Neural cell (in vitro differentiated cells): ENCODE data around the gene SLC9A3. TPM values are rescaled to one million over a fixed set of nuclear protein-coding genes. Genes with fewer than 3 reads are reported as not detected.

Experiments
- H2AFZ ChIP-seq: fragments of 200-600, 300-800 bp; sonication (generic), shearing (Covaris generic); 2 replicates; pipeline ENCODE4 v1.6.0; 2014; ENCODE audit warnings: low read depth, mild to moderate bottlenecking, antibody characterized with exemption, low read length, moderate library complexity
- H3F3A ChIP-seq: fragments of 200-600 bp; shearing (Covaris generic); 2 replicates; pipeline ENCODE4 v1.6.1; 2016; ENCODE audit warnings: mild to moderate bottlenecking, moderate library complexity, mixed read lengths, antibody characterized with exemption, low read length; ENCODE audit not compliant: insufficient read depth, poor library complexity, severe bottlenecking
- H3K27ac ChIP-seq: fragments of 200-600, 300-800 bp; sonication (generic), shearing (Covaris generic); 2 replicates; pipeline ENCODE4 v1.5.1; 2014; ENCODE audit warnings: mild to moderate bottlenecking, low read length, moderate library complexity
- H3K27me3 ChIP-seq: fragments of 300-800, 200-600 bp; sonication (generic), shearing (Covaris generic); 2 replicates; pipeline ENCODE4 v1.6.0; 2014; ENCODE audit warnings: mild to moderate bottlenecking, low read depth, low read length, moderate library complexity; ENCODE audit not compliant: insufficient read depth
- H3K36me3 ChIP-seq: fragments of 300-800, 200-600 bp; sonication (generic), shearing (Covaris generic); 2 replicates; pipeline ENCODE4 v1.5.1; 2014; ENCODE audit warnings: mild to moderate bottlenecking, antibody characterized with exemption, low read length, moderate library complexity; ENCODE audit not compliant: insufficient read depth
- H3K4me2 ChIP-seq: fragments of 300-800, 200-600 bp; sonication (generic), shearing (Covaris generic); 2 replicates; pipeline ENCODE4 v1.6.0; 2014; ENCODE audit warnings: mild to moderate bottlenecking, low read length
- H3K4me3 ChIP-seq: fragments of 300-800, 200-600 bp; sonication (generic), shearing (Covaris generic); 2 replicates; pipeline ENCODE4 v1.5.1; 2014; ENCODE audit warnings: mild to moderate bottlenecking, low read length, moderate library complexity
- H3K79me2 ChIP-seq: fragments of 200-600 bp; shearing (Covaris generic); replicated peaks from 2 replicates; pipeline ENCODE4 v1.6.0; 2014; ENCODE audit warnings: mild to moderate bottlenecking, low read length, moderate library complexity; ENCODE audit not compliant: insufficient read depth
- H3K9ac ChIP-seq: fragments of 300-800, 200-600 bp; sonication (generic), shearing (Covaris generic); 2 replicates; pipeline ENCODE4 v1.6.1; 2016; ENCODE audit warnings: mild to moderate bottlenecking, low read length, mixed read lengths
- H3K9me2 ChIP-seq: fragments of 200-600 bp; shearing (Covaris generic); 2 replicates; pipeline ENCODE4 v1.6.1; 2016; ENCODE audit warnings: mild to moderate bottlenecking, low read length, mixed read lengths; ENCODE audit not compliant: insufficient read depth
- H3K9me3 ChIP-seq: fragments of 200-600, 300-800 bp; sonication (generic), shearing (Covaris generic); 2 replicates; pipeline ENCODE4 v1.6.1; 2016; ENCODE audit warnings: mild to moderate bottlenecking, mixed run types, low read length, moderate library complexity, mixed read lengths
- H4K20me1 ChIP-seq: fragments of 200-600 bp; shearing (Covaris generic); 2 replicates; pipeline ENCODE4 v1.6.1; 2016; ENCODE audit warnings: mild to moderate bottlenecking, mixed run types; ENCODE audit not compliant: insufficient read depth
- EP300 ChIP-seq: fragments of 450-650 bp; conservative IDR thresholded peaks from 2 replicates; pipeline ENCODE4 v1.6.1; 2014; ENCODE audit warnings: antibody characterized with exemption, mild to moderate bottlenecking, moderate library complexity; ENCODE audit not compliant: poor library complexity, severe bottlenecking
- EZH2 ChIP-seq: fragments of 200-600, 300-800 bp; shearing (Covaris generic), sonication (generic); IDR thresholded peaks from 2 replicates; pipeline ENCODE4 v1.6.1; 2014; ENCODE audit warnings: antibody characterized with exemption, low read length, borderline replicate concordance, mild to moderate bottlenecking; ENCODE audit not compliant: insufficient read depth, poor library complexity, severe bottlenecking
- MXI1 ChIP-seq: fragments of 450-650 bp; conservative IDR thresholded peaks from 2 replicates; pipeline ENCODE4 v1.6.1; 2014; ENCODE audit warnings: antibody characterized with exemption, mild to moderate bottlenecking; ENCODE audit not compliant: poor library complexity, severe bottlenecking
- POLR2AphosphoS5 ChIP-seq: IDR thresholded peaks from 2 replicates; pipeline ENCODE4 v1.6.1; 2012
- RAD21 ChIP-seq: fragments of 450-650 bp; conservative IDR thresholded peaks from 2 replicates; pipeline ENCODE4 v1.6.1; 2014; ENCODE audit warnings: antibody characterized with exemption, mild to moderate bottlenecking, moderate library complexity
- REST ChIP-seq: IDR thresholded peaks from 2 replicates; pipeline ENCODE4 v1.6.1; 2012; ENCODE audit warnings: borderline replicate concordance
- SMC3 ChIP-seq: fragments of 450-650 bp; conservative IDR thresholded peaks from 2 replicates; pipeline ENCODE4 v1.6.1; 2014; ENCODE audit warnings: antibody characterized with exemption, mild to moderate bottlenecking, moderate library complexity; ENCODE audit not compliant: poor library complexity
- TAF1 ChIP-seq: IDR thresholded peaks from 2 replicates; pipeline ENCODE4 v1.6.1; 2012; ENCODE audit warnings: low read depth
- polyA plus RNA-seq: library from polyadenylated mRNA; depleted of rRNA; stranded (reverse); fragments of >200 nt; gene quantifications from 2 replicates; pipeline ENCODE4 v1.2.3, GENCODE V29; 2014
- TF ChIP-seq, protein P1 (sequence below): fragments of 450-650 bp; IDR thresholded peaks from 2 replicates; pipeline ENCODE4 v1.5.1; 2014; ENCODE audit warnings: antibody characterized with exemption, mild to moderate bottlenecking, moderate library complexity; ENCODE audit not compliant: poor library complexity, severe bottlenecking

The SLC9A3 gene
- polyA plus RNA-seq, 1 donor from 2014 or later = 4.0 TPM

DNA sequence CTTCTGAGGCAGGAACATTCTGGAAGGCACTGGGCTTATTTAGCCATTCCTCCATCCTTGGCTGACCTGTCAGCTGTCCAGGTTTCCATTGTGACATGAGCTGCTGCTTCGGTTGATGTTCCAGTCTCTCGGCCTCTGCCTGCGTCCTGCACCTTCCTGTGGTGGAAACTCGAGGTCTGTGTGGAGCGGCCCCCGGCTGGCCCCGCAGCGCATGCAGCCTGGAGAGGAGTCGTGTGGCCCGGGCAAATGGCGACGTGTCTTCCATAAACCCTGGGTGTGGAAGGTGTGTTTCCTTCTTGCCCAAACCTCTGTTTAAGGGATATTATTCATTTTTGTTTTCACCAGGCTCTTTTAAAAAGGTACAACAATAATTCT lies 36.5 kb upstream of the SLC9A3 start:
- Histone ChIP-seq H3K36me3 (no peaks in the 10 kb centered on the region), H3K9ac (no peak overlapping the region), H3K4me2 (no peak overlapping the region), H3K4me3 (no peak overlapping the region), H3K79me2 (no peaks in the 10 kb centered on the region), H4K20me1 (no peaks in the 10 kb centered on the region), H3K27ac (no peak overlapping the region), H3K9me2 (no peaks in the 10 kb centered on the region), H3K9me3 (peaks cover 4% of the 10 kb centered on the region), H3K27me3 (no peaks in the 10 kb centered on the region), H2AFZ (no peak overlapping the region), H3F3A (no peaks in the 10 kb centered on the region)
- TF ChIP-seq RAD21 = no peak
- no peak for TF ChIP-seq TAF1
- no peak for TF ChIP-seq REST
- no peak for TF ChIP-seq SMC3
- TF ChIP-seq POLR2AphosphoS5 = no peak
- TF ChIP-seq EZH2 = no peak
- no peak for TF ChIP-seq MXI1
- TF ChIP-seq, protein P1, sequence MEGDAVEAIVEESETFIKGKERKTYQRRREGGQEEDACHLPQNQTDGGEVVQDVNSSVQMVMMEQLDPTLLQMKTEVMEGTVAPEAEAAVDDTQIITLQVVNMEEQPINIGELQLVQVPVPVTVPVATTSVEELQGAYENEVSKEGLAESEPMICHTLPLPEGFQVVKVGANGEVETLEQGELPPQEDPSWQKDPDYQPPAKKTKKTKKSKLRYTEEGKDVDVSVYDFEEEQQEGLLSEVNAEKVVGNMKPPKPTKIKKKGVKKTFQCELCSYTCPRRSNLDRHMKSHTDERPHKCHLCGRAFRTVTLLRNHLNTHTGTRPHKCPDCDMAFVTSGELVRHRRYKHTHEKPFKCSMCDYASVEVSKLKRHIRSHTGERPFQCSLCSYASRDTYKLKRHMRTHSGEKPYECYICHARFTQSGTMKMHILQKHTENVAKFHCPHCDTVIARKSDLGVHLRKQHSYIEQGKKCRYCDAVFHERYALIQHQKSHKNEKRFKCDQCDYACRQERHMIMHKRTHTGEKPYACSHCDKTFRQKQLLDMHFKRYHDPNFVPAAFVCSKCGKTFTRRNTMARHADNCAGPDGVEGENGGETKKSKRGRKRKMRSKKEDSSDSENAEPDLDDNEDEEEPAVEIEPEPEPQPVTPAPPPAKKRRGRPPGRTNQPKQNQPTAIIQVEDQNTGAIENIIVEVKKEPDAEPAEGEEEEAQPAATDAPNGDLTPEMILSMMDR = no peak
- no peak for TF ChIP-seq EP300

DNA sequence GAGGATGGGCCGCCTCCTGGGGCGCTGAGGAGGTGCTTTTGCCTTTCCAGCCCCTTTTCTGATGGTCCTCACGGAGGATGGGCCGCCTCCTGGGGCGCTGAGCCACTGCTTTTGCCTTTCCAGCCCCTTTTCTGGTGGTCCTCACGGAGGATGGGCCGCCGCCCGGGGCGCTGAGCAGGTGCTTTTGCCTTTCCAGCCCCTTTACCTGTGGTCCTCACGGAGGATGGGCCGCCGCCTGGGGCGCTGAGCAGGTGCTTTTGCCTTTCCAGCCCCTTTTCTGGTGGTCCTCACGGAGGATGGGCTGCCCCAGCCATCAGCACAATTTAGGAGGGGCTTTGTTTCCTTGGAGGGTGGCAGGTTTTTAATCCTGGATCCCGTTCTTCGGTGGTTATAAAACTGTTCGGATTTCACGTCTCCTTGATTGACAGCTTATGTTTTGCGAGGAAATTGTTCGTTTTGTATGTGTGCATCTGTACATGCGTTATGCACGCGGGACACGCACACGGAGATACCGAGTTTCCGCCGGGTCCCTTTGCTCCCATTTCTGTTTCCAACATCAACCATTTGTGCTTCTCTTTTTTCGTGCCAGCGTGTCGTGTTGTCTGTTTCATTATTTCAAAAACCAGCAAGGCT lies 34.7 kb upstream of the SLC9A3 start:
- Histone ChIP-seq H3K27me3 (no peaks in the 10 kb centered on the region), H3K27ac (no peak overlapping the region), H4K20me1 (no peaks in the 10 kb centered on the region), H3K9ac (no peak overlapping the region), H3K9me2 (no peaks in the 10 kb centered on the region), H2AFZ (no peak overlapping the region), H3K4me2 (no peak overlapping the region), H3K79me2 (no peaks in the 10 kb centered on the region), H3F3A (no peaks in the 10 kb centered on the region), H3K9me3 (peaks cover 4% of the 10 kb centered on the region), H3K4me3 (no peak overlapping the region), H3K36me3 (no peaks in the 10 kb centered on the region)
- TF ChIP-seq, protein P1 = no peak
- TF ChIP-seq TAF1 (no peak), EZH2 (no peak), RAD21 (no peak), MXI1 (no peak), POLR2AphosphoS5 (no peak), REST (no peak), EP300 (no peak), SMC3 (no peak)
